HG02884 (cell line): ENCODE data around the gene PIK3R4.

ENCODE experiments used
- ATAC-seq: cut with Tn5 transposase; IDR thresholded peaks from one replicate; pipeline ENCODE4 v1.9.1; 2021; ENCODE audit warnings: mild to moderate bottlenecking, moderate library complexity; ENCODE audit not compliant: unreplicated experiment

The PIK3R4 gene

DNA sequence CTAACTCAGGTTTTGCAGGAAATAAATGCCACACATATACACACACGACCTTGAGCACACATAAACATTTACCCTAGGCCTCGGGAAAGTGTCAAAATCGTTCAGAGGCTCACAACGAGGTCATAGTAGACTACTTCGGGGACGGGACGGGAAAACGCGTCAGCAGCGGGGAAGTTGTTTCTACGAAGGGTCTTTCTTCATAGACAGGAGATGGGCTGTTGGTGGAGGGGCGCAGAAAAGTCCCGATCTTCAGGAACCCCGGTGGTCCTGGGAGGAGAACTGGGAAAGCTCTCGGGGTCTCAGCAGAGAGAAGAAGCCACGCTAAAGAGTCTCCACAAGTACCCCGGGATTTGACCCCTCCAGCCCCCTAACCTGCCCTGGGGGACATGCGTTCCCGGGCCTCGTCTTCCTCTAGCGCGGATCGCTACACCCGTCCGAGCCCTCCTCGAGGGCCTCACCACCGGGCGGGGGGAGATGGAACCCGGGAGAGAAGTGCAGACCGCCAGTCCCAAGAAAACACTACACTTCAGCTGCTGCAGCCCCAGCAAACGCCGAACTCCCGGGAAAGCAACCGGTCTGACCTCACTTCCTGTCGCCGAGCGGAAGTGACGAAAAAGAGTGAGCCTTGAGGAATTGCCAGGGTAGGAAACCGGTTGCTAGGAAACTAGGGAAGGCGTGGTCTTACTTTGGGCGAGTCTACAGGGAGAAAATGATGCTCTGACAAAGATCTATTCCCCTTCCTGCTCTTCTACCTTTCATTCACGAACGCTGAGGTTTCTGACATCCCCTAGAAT is at the start of gene PIK3R4:
Gene PIK3R4, minus strand, starts transcription at position 584 of the 794 bp plus-strand sequence. CDS start 1,611 bp downstream, outside the sequence.
- ATAC-seq = peak; percentile 93

DNA sequence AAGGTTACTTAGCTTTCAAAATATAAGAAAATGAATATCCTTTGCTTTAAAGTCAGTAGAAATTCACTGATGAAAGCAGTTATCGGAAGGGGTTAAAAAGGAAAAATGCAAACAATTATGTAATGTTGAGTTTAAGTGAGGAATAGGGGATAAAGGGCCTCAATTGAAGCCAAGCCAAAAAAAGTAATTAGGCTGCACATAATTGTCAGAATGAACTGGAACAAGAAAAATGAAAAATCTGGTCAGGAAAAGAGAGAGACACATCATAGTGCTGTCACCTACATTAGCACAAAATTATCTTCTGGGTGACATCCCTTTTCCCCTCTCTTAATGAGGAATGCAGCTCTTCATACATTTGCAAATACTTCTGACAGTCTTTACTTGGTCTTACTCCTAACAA is 48.8 kb upstream of the PIK3R4 start:
- no peak for ATAC-seq

DNA sequence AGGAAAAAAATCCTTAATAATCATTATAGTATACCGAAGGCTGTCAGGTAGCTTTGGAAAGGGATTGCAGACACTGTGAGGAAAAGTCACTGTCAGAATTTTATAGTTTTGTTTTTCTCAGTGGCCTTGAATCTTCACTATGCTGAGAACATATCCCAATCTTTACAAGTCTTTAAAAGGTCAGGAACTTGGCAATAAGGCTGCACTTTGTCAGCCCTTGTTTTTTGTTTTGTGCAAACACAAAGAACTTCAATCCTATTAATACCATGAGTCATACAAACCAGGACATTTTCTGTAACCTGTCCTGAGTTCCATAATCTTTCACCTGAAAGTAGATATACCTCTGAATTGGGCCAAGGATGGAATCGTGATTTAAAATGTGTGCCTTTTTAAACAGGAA is 45.6 kb upstream of the PIK3R4 start:
- ATAC-seq = no peak

GRCh38 chr3:130789782-130790322 is 43.2 kb upstream of the PIK3R4 start:
- no peak for ATAC-seq

DNA sequence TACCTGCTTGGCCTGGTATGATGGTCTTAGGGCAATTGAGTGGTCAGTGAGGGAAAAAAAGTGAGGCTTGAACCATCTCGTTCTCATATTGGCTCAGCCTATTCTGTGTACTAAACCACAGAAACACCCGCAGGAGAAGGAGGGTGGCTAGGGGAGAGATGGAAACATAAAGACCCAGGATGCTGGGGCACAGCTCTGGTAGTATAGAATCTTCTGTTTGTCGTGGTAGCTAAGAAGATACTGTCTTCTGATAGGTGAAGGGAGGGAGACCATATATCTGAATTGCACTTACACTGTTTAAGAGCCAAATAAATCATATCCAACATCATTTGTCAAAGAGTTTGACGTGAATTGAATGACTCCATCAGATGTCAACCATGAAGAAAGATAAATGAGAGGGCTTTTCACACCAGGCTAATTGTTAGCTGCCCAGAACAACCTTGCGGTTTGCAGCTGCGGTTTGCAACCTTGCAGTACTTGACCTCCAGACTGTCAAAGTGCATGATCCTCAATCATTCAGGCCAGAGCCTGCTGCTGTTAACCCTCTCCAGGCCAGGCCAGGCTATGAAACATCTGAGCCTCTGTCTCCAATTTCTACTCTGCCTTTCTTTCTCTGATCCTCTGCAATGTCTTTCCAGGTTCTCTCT is 40.9 kb upstream of the PIK3R4 start:
- no peak for ATAC-seq

DNA sequence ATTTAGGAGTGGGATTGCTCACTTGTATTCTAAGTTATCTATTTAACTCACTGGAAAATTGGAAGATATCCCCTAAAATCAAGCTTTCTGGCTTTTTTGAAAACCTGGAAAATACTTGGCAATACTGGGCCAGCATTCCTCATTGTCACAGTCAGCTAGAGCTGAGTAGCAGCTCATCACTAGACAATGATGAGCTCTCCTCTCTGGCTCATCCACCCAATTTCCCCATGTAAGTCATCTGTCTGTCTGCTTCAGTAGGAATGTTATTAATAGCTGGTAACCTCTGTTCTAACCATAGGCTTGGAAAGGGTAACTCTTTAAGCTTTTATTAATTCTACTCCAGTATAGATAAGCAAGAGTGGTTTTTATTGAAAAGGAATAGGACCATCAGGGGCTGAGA is 39.7 kb upstream of the PIK3R4 start:
- no peak for ATAC-seq

DNA sequence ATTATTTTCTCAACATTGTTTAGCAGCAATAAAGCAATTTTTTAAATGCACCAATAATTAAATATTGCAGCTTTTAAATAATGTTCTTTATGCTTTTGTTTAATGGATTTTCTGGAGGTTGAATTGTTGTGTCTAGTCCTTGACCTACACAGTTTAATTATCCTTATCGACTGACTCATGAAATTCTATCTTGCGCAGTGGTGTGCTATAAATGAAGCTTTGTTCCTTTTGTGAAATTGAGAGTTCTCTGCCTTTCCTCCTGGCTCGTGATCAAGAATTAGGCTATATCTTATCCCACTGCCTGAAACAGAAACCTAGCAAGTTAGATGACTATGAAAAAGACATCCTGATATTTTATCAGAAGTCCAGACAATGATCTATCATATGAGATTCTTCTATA is 37.0 kb upstream of the PIK3R4 start:
- no peak for ATAC-seq

- ATAC-seq = no peak
These were observed 32.9 kb upstream of the PIK3R4 start for GRCh38 chr3:130779486-130779885.

DNA sequence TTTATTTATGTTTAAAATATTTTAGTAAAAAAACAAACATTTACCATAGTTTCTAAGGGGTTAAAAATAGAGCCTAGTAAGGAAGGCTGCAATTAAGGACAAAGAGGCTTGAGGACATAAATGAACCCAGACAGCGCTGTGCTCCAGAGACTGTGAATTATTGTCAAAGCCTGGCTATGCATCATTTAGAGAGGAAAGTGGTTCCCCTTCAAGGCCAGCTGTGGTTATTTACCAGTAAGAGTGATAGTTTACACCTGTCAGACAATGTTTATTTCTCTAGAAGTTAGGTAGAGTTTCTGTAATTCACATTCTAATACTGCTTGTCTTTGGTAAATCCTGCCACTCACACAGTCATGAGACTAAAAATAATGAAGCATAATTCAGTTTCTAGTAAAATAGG is 32.4 kb upstream of the PIK3R4 start:
- ATAC-seq = peak; percentile 96

DNA sequence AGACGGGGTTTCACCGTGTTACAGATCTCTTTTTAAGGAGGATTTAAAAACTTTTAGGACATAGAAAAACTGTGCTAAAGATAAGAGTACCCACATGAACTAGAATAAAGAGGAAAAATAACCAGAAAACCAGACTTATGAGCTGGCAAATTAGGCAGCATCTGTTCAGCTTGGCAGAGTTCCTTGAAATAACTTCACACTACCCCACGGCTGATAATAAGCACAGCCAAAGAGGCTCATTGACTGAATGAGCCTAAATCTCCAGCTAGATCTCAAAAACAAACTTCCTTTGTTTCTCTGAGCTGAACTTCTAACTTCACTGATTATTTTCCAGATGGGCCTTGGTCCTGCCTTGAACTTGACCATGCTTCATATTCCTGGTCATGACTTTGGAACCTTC is 26.7 kb upstream of the PIK3R4 start:
- no peak for ATAC-seq

GRCh38 chr3:130772129-130772528 is 25.5 kb upstream of the PIK3R4 start:
- no peak for ATAC-seq

DNA sequence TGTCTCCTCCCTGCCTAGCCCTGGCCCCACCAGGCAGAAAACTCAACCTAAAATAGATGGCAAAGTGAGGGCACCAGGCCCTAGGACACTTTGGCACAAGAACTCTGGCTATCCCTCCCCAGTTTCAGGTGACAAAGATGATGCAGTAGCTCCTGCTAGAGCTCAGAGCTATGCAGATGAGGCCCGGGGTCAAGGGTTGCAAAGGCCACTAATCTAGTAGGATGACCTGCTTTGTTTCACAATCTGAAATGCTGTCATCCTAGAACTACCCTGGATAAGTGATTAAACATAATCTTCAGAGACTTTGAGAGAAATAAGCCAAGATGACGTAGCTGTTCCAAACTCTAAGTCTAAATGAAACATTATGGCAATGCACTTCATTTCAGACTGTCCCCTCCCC is 24.0 kb upstream of the PIK3R4 start:
- ATAC-seq = no peak

GRCh38 chr3:130761730-130762311 is 15.2 kb upstream of the PIK3R4 start:
- ATAC-seq = no peak

- ATAC-seq = no peak
These were observed 14.3 kb upstream of the PIK3R4 start for GRCh38 chr3:130760922-130761321.

- ATAC-seq = no peak
These were observed 13.2 kb upstream of the PIK3R4 start for GRCh38 chr3:130759692-130760338.

GRCh38 chr3:130758624-130759369 is 12.2 kb upstream of the PIK3R4 start:
- ATAC-seq = peak; percentile 47

- no peak for ATAC-seq
These were observed 11.1 kb upstream of the PIK3R4 start for GRCh38 chr3:130757611-130758150.

DNA sequence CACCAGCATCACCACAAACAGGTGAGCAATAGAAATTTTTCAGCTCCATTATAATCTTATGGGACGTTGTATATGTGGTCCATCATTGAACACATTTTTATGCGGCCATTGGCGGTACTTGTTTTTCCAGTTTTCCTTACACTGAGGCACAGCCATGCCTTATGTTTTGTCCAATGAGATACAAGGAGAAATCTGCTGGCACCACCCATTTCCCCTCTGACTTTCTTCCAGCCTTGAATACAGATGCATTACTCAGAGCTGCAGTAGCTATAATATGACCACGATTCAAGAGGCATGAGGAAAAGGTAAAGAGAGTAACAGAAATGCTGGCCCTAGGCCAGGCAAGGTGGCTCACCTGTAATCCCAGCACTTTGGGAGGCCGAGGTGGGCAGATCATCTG is 9.0 kb upstream of the PIK3R4 start:
- ATAC-seq = no peak

DNA sequence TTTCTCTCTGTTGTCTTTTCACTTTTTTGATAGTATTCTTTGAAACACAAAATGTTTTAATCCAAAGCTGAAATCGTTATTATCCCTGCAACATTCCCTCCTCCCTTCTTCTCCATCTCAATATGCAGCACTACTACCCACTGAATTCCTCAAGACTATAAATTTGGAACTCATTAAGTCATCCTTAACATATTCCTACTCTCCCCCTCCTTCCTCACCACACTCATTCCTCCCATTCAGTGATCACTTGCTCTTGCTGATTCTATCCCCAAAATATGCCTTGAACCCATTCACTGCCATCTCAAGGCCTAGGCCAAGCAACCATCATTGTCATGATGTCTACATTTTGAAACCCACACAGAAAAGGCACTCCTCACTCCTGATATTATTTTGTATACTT is 2.4 kb upstream of the PIK3R4 start:
- ATAC-seq = no peak

GRCh38 chr3:130748467-130748861 is 1.8 kb upstream of the PIK3R4 start:
- ATAC-seq = no peak
